HCT116 (cell line): ENCODE results near the gene HSD3B1. TPM values are rescaled to one million over a fixed set of nuclear protein-coding genes. Genes with fewer than 3 reads are reported as not detected.

Experiments
- ATAC-seq: fragments of 200-7000 bp; cut with Tn5 transposase; 2 replicates; pipeline ENCODE4 v1.9.1; 2020; ENCODE audit warnings: mild to moderate bottlenecking, moderate library complexity
- BruUV-seq: library from RNA; stranded (reverse); fragments of 400-500 nt; replicated peaks from 2 replicates; lab custom pipeline; 2021; lab: Mats Ljungman, UMichigan
- CTCF ChIA-PET: fragments of 300-600 bp; sonication (Branson Sonifier 250); formaldehyde crosslinking; loops from one replicate; lab custom pipeline; 2021; ENCODE audit warnings: antibody characterized with exemption; lab: Charles Lee
- POLR2A ChIA-PET: fragments of 300-600, 350-600 bp; sonication (Branson Sonifier 250); formaldehyde crosslinking; loops from one replicate; lab custom pipeline; 2021; ENCODE audit warnings: antibody characterized with exemption; lab: Charles Lee
- RAD21 ChIA-PET, 2 experiments: fragments of 300-600 bp; sonication (Branson Sonifier 250); formaldehyde crosslinking; loops; one replicate each; lab custom pipeline; 2023; ENCODE audit warnings: low total read pairs in 2 of 2; ENCODE audit not compliant: uncharacterized antibody in 2 of 2, unreplicated experiment in 2 of 2, low non-redundant PET in 1 of 2; lab: Charles Lee
- DNase-seq: peaks from one replicate; pipeline ENCODE4 v3.0.0-alpha.2; 2010; ENCODE audit warnings: low read depth, low spot score
- H2AFZ ChIP-seq: fragments of 200-600 bp; shearing (Covaris generic), sonication (generic); 2 replicates; pipeline ENCODE4 v1.6.1; 2017; ENCODE audit warnings: low read depth, mixed run types, mixed read lengths, antibody characterized with exemption, low read length; ENCODE audit not compliant: poor library complexity, severe bottlenecking
- H3K27ac ChIP-seq: 2 replicates; pipeline ENCODE4 v1.5.1; 2012; ENCODE audit warnings: low read depth, low read length
- H3K27me3 ChIP-seq: fragments of 200-600 bp; sonication (generic); 2 replicates; pipeline ENCODE4 v1.6.1; 2016; ENCODE audit warnings: mixed run types, low read length, mixed read lengths; ENCODE audit not compliant: insufficient read depth
- H3K36me3 ChIP-seq, 2 experiments: fragments of 200-500 bp in 1 of 2; fragments of 200-600 bp in 1 of 2; sonication (Bioruptor generic) in 1 of 2; sonication (generic) in 1 of 2; 2 replicates each; pipeline versions ENCODE4 v1.5.1 to v1.6.1; 2014 to 2016; ENCODE audit warnings: low read length in 2 of 2, inconsistent platforms in 1 of 2, mixed read lengths in 1 of 2, mixed run types in 1 of 2; ENCODE audit not compliant: insufficient read depth in 2 of 2, control insufficient read depth in 1 of 2
- H3K4me1 ChIP-seq, 2 experiments: fragments of 200-600 bp in 1 of 2; sonication (generic) in 1 of 2; 2 replicates each; pipeline versions ENCODE4 v1.5.1 to v1.6.1; 2012 to 2017; ENCODE audit warnings: low read length in 2 of 2, inconsistent platforms in 1 of 2, mild to moderate bottlenecking in 1 of 2, mixed read lengths in 1 of 2, mixed run types in 1 of 2, moderate library complexity in 1 of 2; ENCODE audit not compliant: insufficient read depth in 2 of 2, control insufficient read depth in 1 of 2
- H3K4me2 ChIP-seq: fragments of 200-600 bp; sonication (generic); 2 replicates; pipeline ENCODE4 v1.6.1; 2017; ENCODE audit warnings: mixed run types, low read length, mixed read lengths
- H3K4me3 ChIP-seq, 2 experiments: fragments of 200-600 bp in 1 of 2; sonication (generic) in 1 of 2; replicated peaks in 1 of 2; 2 replicates each; pipeline ENCODE4 v1.5.1; 2011 to 2016; ENCODE audit warnings: low read length in 2 of 2, control low read depth in 1 of 2, low read depth in 1 of 2, mild to moderate bottlenecking in 1 of 2, mixed read lengths in 1 of 2, mixed run types in 1 of 2
- H3K79me2 ChIP-seq: fragments of 200-600 bp; sonication (generic); 2 replicates; pipeline ENCODE4 v1.6.1; 2017; ENCODE audit warnings: mild to moderate bottlenecking, mixed run types, low read length, moderate library complexity, mixed read lengths; ENCODE audit not compliant: insufficient read depth
- H3K9ac ChIP-seq: fragments of 200-600 bp; sonication (generic); 2 replicates; pipeline ENCODE4 v1.6.1; 2016; ENCODE audit warnings: low read length, mixed read lengths
- H3K9me2 ChIP-seq: fragments of 200-600 bp; sonication (generic), shearing (Covaris generic); 2 replicates; pipeline ENCODE4 v1.6.1; 2017; ENCODE audit warnings: mixed run types, mild to moderate bottlenecking, moderate library complexity; ENCODE audit not compliant: insufficient read depth
- H3K9me3 ChIP-seq, 2 experiments: fragments of 200-500 bp in 1 of 2; fragments of 200-600 bp in 1 of 2; sonication (Bioruptor generic) in 1 of 2; sonication (generic) in 1 of 2; 2 replicates each; pipeline ENCODE4 v1.6.1; 2014 to 2017; ENCODE audit warnings: low read length in 2 of 2, mixed read lengths in 2 of 2, inconsistent platforms in 1 of 2, low read depth in 1 of 2, mild to moderate bottlenecking in 1 of 2, mixed run types in 1 of 2, moderate library complexity in 1 of 2; ENCODE audit not compliant: control insufficient read depth in 1 of 2, insufficient read depth in 1 of 2
- H4K20me1 ChIP-seq: fragments of 200-600 bp; sonication (generic), shearing (Covaris generic); 2 replicates; pipeline ENCODE4 v1.6.1; 2017; ENCODE audit warnings: mixed run types, mild to moderate bottlenecking, moderate library complexity; ENCODE audit not compliant: insufficient read depth
- ATF3 ChIP-seq: IDR thresholded peaks from 2 replicates; pipeline ENCODE4 v1.6.1; 2012
- CBX3 ChIP-seq: IDR thresholded peaks from 2 replicates; pipeline ENCODE4 v1.6.1; 2012; ENCODE audit warnings: low read depth
- CEBPB ChIP-seq: IDR thresholded peaks from 2 replicates; pipeline ENCODE4 v1.6.1; 2012; ENCODE audit warnings: low read depth
- CTCF ChIP-seq, 3 experiments: fragments of 200-600 bp in 1 of 3; sonication (generic) in 1 of 3; IDR thresholded peaks in 2 of 3; conservative IDR thresholded peaks in 1 of 3; 2 replicates each; pipeline ENCODE4 v1.5.1; 2012 to 2017; ENCODE audit warnings: low read depth in 2 of 3, low read length in 2 of 3, antibody characterized with exemption in 1 of 3, borderline replicate concordance in 1 of 3, control low read depth in 1 of 3, mild to moderate bottlenecking in 1 of 3, mixed read lengths in 1 of 3, mixed run types in 1 of 3, moderate library complexity in 1 of 3; ENCODE audit not compliant: insufficient read depth in 1 of 3
- EGR1 ChIP-seq: IDR thresholded peaks from 2 replicates; pipeline ENCODE4 v1.6.1; 2012; ENCODE audit warnings: low read depth
- EZH2phosphoT487 ChIP-seq: fragments of 200-600 bp; IDR thresholded peaks from 2 replicates; pipeline ENCODE4 v1.6.1; 2018; ENCODE audit warnings: antibody characterized with exemption, borderline replicate concordance
- FOSL1 ChIP-seq: IDR thresholded peaks from 2 replicates; pipeline ENCODE4 v1.6.1; 2012; ENCODE audit warnings: low read depth
- POLR2A ChIP-seq: IDR thresholded peaks from 2 replicates; pipeline ENCODE4 v1.7.0; 2011; ENCODE audit warnings: borderline replicate concordance; ENCODE audit not compliant: insufficient read depth, insufficient read length; ENCODE audit errors: extremely low read depth
- RAD21 ChIP-seq: IDR thresholded peaks from 2 replicates; pipeline ENCODE4 v1.6.1; 2012; ENCODE audit warnings: low read depth, mild to moderate bottlenecking
- SIN3A ChIP-seq: IDR thresholded peaks from 2 replicates; pipeline ENCODE4 v1.6.1; 2012; ENCODE audit warnings: low read depth
- SP1 ChIP-seq: IDR thresholded peaks from 2 replicates; pipeline ENCODE4 v1.6.1; 2012; ENCODE audit warnings: low read depth
- TCF7L2 ChIP-seq: IDR thresholded peaks from 2 replicates; pipeline ENCODE4 v1.7.0; 2011; ENCODE audit warnings: borderline replicate concordance, inconsistent platforms; ENCODE audit not compliant: insufficient read depth, insufficient read length; ENCODE audit errors: extremely low read depth
- YY1 ChIP-seq: IDR thresholded peaks from 2 replicates; pipeline ENCODE4 v1.6.1; 2011; ENCODE audit warnings: low read length, low read depth, moderate library complexity, mild to moderate bottlenecking; ENCODE audit not compliant: insufficient replicate concordance; ENCODE audit errors: extremely low read depth
- ZFX ChIP-seq: fragments of 450-650 bp; IDR thresholded peaks from 2 replicates; pipeline ENCODE4 v1.6.1; 2017
- ZNF274 ChIP-seq: fragments of 200-500 bp; sonication (Bioruptor generic); IDR thresholded peaks from 2 replicates; pipeline ENCODE4 v1.6.1; 2014; ENCODE audit warnings: mild to moderate bottlenecking, low read depth, low read length, inconsistent platforms
- intact Hi-C: fragments of 100-400 bp; cut with micrococcal nuclease; formaldehyde crosslinking; loops from 2 replicates; pipeline ENCODE4 v1.10.0; 2022
- total RNA-seq: library from RNA; stranded (reverse); gene quantifications from one replicate; pipeline ENCODE4 v1.2.1, GENCODE V29; 2021; ENCODE audit not compliant: unreplicated experiment
- TF ChIP-seq, protein P1 (sequence below): IDR thresholded peaks from 2 replicates; pipeline ENCODE4 v1.6.1; 2012
- TF ChIP-seq, protein P2 (sequence below): IDR thresholded peaks from 2 replicates; pipeline ENCODE4 v1.6.1; 2012; ENCODE audit warnings: low read depth
- TF ChIP-seq, protein P3 (sequence below): IDR thresholded peaks from 2 replicates; pipeline ENCODE4 v1.6.1; 2011; ENCODE audit warnings: mild to moderate bottlenecking, low read length, moderate library complexity; ENCODE audit not compliant: insufficient replicate concordance; ENCODE audit errors: extremely low read depth

Gene HSD3B1
- total RNA-seq, 1 experiment from 2014 or later, result not detected

DNA sequence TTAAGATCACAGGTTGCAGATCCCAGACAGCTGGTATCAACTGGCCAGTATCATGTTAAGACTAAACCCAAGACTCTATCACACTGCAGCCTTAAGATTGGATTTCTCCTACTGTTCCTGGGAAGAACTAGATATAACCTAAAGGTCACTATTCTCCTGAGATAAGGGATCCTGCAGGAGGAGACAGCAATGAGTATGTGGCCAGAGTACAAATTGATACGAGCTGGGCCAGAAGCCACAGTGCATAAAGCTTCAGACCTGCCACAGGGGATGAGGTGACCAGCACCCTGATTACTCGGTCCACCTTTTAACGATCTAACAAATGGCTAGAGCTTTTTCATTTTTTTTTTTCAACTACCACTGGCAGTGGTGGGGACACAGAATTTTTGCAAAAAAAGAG lies 31.0 kb downstream of the HSD3B1 start:
- ATAC-seq (no peak), DNase-seq (no peak)
- no peaks in the 10 kb centered on the region for H4K20me1 ChIP-seq
- CTCF ChIA-PET, result no interaction called here
- no TSS peak for BruUV-seq
- no peak overlapping the region for H3K4me2 ChIP-seq
- no peak overlapping the region for H3K9ac ChIP-seq
- no peaks in the 10 kb centered on the region for H3K79me2 ChIP-seq
- H3K9me3 ChIP-seq, result no peaks in the 10 kb centered on the region
- peaks cover 12% of the 10 kb centered on the region for H3K27me3 ChIP-seq
- no peaks in the 10 kb centered on the region for H3K9me2 ChIP-seq
- H3K4me3 ChIP-seq, result no peak overlapping the region
- POLR2A ChIA-PET, result no interaction called here
- H3K4me1 ChIP-seq, result no peaks in the 10 kb centered on the region
- RAD21 ChIA-PET, result no interaction called here
- TF ChIP-seq CEBPB, result no peak
- TF ChIP-seq ZFX, result no peak
- no peak for TF ChIP-seq CTCF (IDR thresholded peaks at IDR 0.05 in 2 of 3, conservative IDR thresholded peaks at IDR 0.05 in 1 of 3; ENCODE audit: borderline replicate concordance in 1 of 3, insufficient read depth in 1 of 3, low read depth in 2 of 3, low read length in 2 of 3)
- no peak for TF ChIP-seq EZH2phosphoT487
- TF ChIP-seq SIN3A, result no peak
- TF ChIP-seq ZNF274, result no peak
- TF ChIP-seq POLR2A, result no peak
- no peak for TF ChIP-seq EGR1
- no peak for TF ChIP-seq ATF3
- TF ChIP-seq TCF7L2, result no peak
- TF ChIP-seq CBX3, result no peak
- TF ChIP-seq, protein P1, sequence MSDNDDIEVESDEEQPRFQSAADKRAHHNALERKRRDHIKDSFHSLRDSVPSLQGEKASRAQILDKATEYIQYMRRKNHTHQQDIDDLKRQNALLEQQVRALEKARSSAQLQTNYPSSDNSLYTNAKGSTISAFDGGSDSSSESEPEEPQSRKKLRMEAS, result no peak
- TF ChIP-seq YY1, result no peak
- TF ChIP-seq, protein P2, sequence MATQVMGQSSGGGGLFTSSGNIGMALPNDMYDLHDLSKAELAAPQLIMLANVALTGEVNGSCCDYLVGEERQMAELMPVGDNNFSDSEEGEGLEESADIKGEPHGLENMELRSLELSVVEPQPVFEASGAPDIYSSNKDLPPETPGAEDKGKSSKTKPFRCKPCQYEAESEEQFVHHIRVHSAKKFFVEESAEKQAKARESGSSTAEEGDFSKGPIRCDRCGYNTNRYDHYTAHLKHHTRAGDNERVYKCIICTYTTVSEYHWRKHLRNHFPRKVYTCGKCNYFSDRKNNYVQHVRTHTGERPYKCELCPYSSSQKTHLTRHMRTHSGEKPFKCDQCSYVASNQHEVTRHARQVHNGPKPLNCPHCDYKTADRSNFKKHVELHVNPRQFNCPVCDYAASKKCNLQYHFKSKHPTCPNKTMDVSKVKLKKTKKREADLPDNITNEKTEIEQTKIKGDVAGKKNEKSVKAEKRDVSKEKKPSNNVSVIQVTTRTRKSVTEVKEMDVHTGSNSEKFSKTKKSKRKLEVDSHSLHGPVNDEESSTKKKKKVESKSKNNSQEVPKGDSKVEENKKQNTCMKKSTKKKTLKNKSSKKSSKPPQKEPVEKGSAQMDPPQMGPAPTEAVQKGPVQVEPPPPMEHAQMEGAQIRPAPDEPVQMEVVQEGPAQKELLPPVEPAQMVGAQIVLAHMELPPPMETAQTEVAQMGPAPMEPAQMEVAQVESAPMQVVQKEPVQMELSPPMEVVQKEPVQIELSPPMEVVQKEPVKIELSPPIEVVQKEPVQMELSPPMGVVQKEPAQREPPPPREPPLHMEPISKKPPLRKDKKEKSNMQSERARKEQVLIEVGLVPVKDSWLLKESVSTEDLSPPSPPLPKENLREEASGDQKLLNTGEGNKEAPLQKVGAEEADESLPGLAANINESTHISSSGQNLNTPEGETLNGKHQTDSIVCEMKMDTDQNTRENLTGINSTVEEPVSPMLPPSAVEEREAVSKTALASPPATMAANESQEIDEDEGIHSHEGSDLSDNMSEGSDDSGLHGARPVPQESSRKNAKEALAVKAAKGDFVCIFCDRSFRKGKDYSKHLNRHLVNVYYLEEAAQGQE, result no peak
- no peak for TF ChIP-seq FOSL1
- no peak for TF ChIP-seq SP1
- TF ChIP-seq, protein P3, sequence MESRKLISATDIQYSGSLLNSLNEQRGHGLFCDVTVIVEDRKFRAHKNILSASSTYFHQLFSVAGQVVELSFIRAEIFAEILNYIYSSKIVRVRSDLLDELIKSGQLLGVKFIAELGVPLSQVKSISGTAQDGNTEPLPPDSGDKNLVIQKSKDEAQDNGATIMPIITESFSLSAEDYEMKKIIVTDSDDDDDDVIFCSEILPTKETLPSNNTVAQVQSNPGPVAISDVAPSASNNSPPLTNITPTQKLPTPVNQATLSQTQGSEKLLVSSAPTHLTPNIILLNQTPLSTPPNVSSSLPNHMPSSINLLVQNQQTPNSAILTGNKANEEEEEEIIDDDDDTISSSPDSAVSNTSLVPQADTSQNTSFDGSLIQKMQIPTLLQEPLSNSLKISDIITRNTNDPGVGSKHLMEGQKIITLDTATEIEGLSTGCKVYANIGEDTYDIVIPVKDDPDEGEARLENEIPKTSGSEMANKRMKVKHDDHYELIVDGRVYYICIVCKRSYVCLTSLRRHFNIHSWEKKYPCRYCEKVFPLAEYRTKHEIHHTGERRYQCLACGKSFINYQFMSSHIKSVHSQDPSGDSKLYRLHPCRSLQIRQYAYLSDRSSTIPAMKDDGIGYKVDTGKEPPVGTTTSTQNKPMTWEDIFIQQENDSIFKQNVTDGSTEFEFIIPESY, result no peak
- TF ChIP-seq RAD21, result no peak
- TF ChIP-seq, all 23 proteins: peak for 0
- H3K36me3 ChIP-seq, result no peaks in the 10 kb centered on the region
- H3K27ac ChIP-seq, result no peak overlapping the region
- H2AFZ ChIP-seq, result no peak overlapping the region
- intact Hi-C loops, result no loop called here
